HepG2 (cell line): ENCODE data around the gene SHISA9. TPM values are rescaled to one million over a fixed set of nuclear protein-coding genes. Genes with fewer than 3 reads are reported as not detected.

Experiments
- CHD4 ChIP-seq: fragments of 200-600 bp; sonication (generic); IDR thresholded peaks from 2 replicates; pipeline ENCODE4 v1.7.0; 2017; ENCODE audit warnings: mild to moderate bottlenecking, low read length, borderline replicate concordance
- EP300 ChIP-seq, 3 experiments: sonication (generic) in 1 of 3; formaldehyde crosslinking in 1 of 3; IDR thresholded peaks; 2 replicates each; pipeline versions ENCODE4 v1.5.1 to v1.6.1; 2011 to 2020; ENCODE audit warnings: low read depth in 2 of 3, low read length in 2 of 3, borderline replicate concordance in 1 of 3, improper control_type of control experiment in 1 of 3, mild to moderate bottlenecking in 1 of 3, missing genetic modification reagents in 1 of 3, moderate library complexity in 1 of 3
- ESRRA ChIP-seq: sonication (generic); formaldehyde crosslinking; IDR thresholded peaks from 2 replicates; pipeline ENCODE4 v1.5.1; 2020; ENCODE audit warnings: mild to moderate bottlenecking, low read depth, missing genetic modification reagents
- KAT8 ChIP-seq: IDR thresholded peaks from 2 replicates; pipeline ENCODE4 v1.6.1; 2016; ENCODE audit warnings: missing genetic modification reagents, missing compliant biosample characterization
- KLF12 ChIP-seq: sonication (generic); formaldehyde crosslinking; IDR thresholded peaks from 2 replicates; pipeline ENCODE4 v1.4.0; 2020; ENCODE audit warnings: missing genetic modification reagents, borderline replicate concordance
- MLXIP ChIP-seq: sonication (generic); formaldehyde crosslinking; IDR thresholded peaks from 2 replicates; pipeline ENCODE4 v1.9.0; 2021; ENCODE audit warnings: missing genetic modification reagents, borderline replicate concordance
- NR2C2 ChIP-seq: sonication (generic); formaldehyde crosslinking; IDR thresholded peaks from 2 replicates; pipeline ENCODE4 v1.4.0; 2020; ENCODE audit warnings: missing genetic modification reagents, mild to moderate bottlenecking, moderate library complexity, borderline replicate concordance
- PRMT3 ChIP-seq: sonication (generic); formaldehyde crosslinking; IDR thresholded peaks from 2 replicates; pipeline ENCODE4 v1.8.1; 2022; ENCODE audit warnings: low read depth, mild to moderate bottlenecking, moderate library complexity, missing genetic modification reagents, borderline replicate concordance
- SNAPC5 ChIP-seq: sonication (generic); formaldehyde crosslinking; IDR thresholded peaks from 2 replicates; pipeline ENCODE4 v1.8.1; 2023; ENCODE audit warnings: mild to moderate bottlenecking, missing genetic modification reagents, borderline replicate concordance
- ZNF253 ChIP-seq: sonication (generic); formaldehyde crosslinking; IDR thresholded peaks from 2 replicates; pipeline ENCODE4 v1.8.0; 2022; ENCODE audit warnings: mild to moderate bottlenecking, missing genetic modification reagents, borderline replicate concordance
- ZNF33B ChIP-seq: sonication (generic); formaldehyde crosslinking; IDR thresholded peaks from 2 replicates; pipeline ENCODE4 v1.5.1; 2020; ENCODE audit warnings: mild to moderate bottlenecking, missing genetic modification reagents
- ZNF543 ChIP-seq: sonication (generic); formaldehyde crosslinking; IDR thresholded peaks from 2 replicates; pipeline ENCODE4 v1.4.0; 2020; ENCODE audit warnings: mild to moderate bottlenecking, missing genetic modification reagents
- ZNF629 ChIP-seq: sonication (generic); formaldehyde crosslinking; conservative IDR thresholded peaks from 2 replicates; pipeline ENCODE4 v1.5.0; 2020; ENCODE audit warnings: missing genetic modification reagents
- ZNF639 ChIP-seq: conservative IDR thresholded peaks from 2 replicates; pipeline ENCODE4 v1.6.1; 2018; ENCODE audit warnings: missing genetic modification reagents
- ZNF850 ChIP-seq: sonication (generic); formaldehyde crosslinking; conservative IDR thresholded peaks from 2 replicates; pipeline ENCODE4 v1.9.0; 2021; ENCODE audit warnings: mild to moderate bottlenecking, missing genetic modification reagents
- polyA plus RNA-seq, 8 experiments: library from polyadenylated mRNA; depleted of rRNA in 3 of 8; stranded (reverse) in 7 of 8; unstranded in 1 of 8; fragments of >200 nt; fragmentation: Illumina TruSeq in 4 of 8; extraction: Trizol in 4 of 8; gene quantifications; 2 replicates each; pipeline versions ENCODE4 v1.2.1 to v1.2.3, GENCODE V29; 2011 to 2016; ENCODE audit warnings: low read depth in 4 of 8, missing spikeins in 1 of 8, mixed read lengths in 1 of 8; ENCODE audit not compliant: insufficient read depth in 1 of 8
- total RNA-seq, 5 experiments: library from RNA; depleted of rRNA; stranded (reverse); fragments of >200 nt; fragmentation: Illumina TruSeq; extraction: Trizol; gene quantifications; 2 replicates each; pipeline ENCODE4 v1.2.3, GENCODE V29; 2016; ENCODE audit warnings: low read depth in 1 of 5

SHISA9 gene
- total and polyA plus RNA-seq, 2 of the 13 experiments (the other 11 are each of a cell fraction or from before 2014, with no cell fraction given) = 0.01 TPM; not detected in 1

- TF ChIP-seq SNAPC5 (CRISPR knock-in tag) (no peak), KAT8 (no peak), CHD4 (0 out of 2 replicates have a peak, but pooled peaks have one; percentile 16), ZNF253 (CRISPR knock-in tag) (no peak), MLXIP (CRISPR knock-in tag) (no peak), ZNF850 (0 out of 2 replicates have a peak, but pooled peaks have one; percentile 3), EP300 (IDR thresholded peaks at IDR 0.05; ENCODE audit: low read depth in 2 of 2, low read length in 2 of 2) (no peak), EP300 (CRISPR knock-in tag; IDR thresholded peaks at IDR 0.05; ENCODE audit: borderline replicate concordance) (no peak), ESRRA (CRISPR knock-in tag) (no peak), KLF12 (CRISPR knock-in tag) (0 out of 2 replicates have a peak, but pooled peaks have one; percentile 10), NR2C2 (CRISPR knock-in tag) (no peak), PRMT3 (CRISPR knock-in tag) (no peak), ZNF543 (CRISPR knock-in tag) (no peak), ZNF629 (no peak), ZNF33B (CRISPR knock-in tag) (peak; percentile 55; the same call in 1 of the 2 replicates), ZNF639 (CRISPR knock-in tag) (no peak)
Measured at GRCh38 chr16:13269359-13269758, 368.0 kb downstream of the SHISA9 start (continued).
